GM12874 (cell line): ENCODE measurements around the gene AGPS.

ENCODE experiments used
- TF ChIP-seq, protein P1 (sequence below): IDR thresholded peaks from 2 replicates; pipeline ENCODE4 v1.5.1; 2011; ENCODE audit warnings: low read depth, mild to moderate bottlenecking, control low read depth, low read length, moderate library complexity; ENCODE audit not compliant: insufficient read depth

Gene AGPS

DNA sequence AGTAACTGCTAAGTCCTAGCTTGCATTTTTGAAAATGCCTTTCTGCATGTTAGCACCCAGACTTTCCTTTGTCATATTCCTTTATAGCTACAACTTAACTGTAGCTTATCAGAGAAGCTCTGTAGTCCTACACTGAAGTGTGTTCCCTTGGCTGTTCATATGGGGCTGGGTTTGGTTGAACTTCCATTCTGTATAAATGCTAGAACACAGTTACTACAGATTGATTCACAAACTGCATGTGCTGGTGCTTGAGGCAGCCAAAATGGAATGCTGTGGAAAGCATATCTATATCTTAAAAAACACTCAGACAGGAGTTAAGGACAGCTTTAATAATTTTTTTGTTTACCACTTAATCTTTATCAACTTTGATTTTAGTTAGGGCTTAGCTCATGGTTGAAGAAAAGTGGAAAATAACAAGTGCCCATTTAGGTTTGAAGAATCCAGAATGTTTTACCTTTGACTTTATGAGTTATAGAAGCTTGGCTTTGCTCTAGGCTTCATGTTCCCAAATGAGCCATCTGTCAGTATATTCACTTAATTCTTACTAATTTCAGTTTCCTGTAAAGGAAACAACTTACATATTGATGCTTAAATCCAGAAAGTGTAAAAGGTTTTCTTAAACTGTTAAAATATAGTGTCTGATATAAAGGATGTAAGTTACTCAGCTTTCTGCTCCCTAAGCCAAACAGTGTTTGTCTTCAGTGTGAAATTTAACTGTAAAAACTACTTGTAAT lies 148.9 kb downstream of the AGPS start:
- TF ChIP-seq, protein P1, sequence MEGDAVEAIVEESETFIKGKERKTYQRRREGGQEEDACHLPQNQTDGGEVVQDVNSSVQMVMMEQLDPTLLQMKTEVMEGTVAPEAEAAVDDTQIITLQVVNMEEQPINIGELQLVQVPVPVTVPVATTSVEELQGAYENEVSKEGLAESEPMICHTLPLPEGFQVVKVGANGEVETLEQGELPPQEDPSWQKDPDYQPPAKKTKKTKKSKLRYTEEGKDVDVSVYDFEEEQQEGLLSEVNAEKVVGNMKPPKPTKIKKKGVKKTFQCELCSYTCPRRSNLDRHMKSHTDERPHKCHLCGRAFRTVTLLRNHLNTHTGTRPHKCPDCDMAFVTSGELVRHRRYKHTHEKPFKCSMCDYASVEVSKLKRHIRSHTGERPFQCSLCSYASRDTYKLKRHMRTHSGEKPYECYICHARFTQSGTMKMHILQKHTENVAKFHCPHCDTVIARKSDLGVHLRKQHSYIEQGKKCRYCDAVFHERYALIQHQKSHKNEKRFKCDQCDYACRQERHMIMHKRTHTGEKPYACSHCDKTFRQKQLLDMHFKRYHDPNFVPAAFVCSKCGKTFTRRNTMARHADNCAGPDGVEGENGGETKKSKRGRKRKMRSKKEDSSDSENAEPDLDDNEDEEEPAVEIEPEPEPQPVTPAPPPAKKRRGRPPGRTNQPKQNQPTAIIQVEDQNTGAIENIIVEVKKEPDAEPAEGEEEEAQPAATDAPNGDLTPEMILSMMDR: no peak

DNA sequence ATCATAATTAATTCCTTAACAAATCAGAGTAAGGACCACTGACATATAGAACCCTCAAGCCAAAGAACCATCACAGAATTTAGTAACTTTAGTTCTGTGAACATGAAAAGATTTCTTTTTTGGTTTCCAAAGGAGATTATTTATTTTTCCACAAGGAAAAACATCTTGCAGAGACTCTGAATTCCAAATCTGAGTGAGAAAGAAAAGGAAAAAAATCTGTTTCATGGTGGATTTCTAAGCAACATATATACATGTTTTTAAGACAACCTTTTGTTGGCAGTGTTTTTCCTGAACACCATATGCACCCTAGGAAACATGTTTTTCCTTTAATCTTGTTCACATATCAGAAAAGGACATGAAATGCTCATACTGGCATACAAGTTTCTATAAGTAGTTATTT lies 149.8 kb downstream of the AGPS start:
- TF ChIP-seq, protein P1: no peak

DNA sequence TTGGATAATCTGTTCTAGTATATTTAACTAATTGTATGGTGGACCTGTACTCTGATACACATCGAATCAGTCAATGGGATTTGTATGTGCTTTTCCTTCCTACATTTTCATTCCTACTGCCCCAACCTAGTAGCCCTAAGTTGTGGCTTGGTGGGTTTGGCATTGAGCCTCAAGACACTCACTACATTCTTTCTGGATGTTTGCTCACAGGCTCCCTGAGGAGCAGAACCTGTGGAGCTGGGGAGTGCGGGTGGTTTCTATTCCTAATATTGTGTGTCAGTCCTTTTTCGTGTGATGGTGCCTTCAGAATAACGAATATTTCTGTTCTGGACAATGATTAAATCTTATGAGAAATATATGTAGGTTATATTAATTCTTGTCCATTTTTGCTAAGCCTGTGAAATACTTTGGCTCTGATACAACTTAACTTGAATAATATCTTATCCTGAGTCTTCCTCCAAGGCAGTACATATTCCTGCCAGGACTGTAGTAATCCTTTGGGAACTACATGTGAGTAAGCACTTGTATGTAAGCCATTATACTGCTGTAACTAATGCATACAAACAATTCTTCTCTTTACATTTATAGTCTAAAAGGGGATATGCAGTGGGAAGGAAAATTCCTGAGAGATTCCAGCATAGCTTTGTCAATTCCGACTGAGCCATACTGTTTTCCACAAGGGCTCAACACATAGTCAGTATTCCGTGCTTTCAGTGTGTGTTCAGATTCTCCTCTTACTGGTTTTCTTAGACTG lies 150.6 kb downstream of the AGPS start:
- TF ChIP-seq, protein P1: no peak

DNA sequence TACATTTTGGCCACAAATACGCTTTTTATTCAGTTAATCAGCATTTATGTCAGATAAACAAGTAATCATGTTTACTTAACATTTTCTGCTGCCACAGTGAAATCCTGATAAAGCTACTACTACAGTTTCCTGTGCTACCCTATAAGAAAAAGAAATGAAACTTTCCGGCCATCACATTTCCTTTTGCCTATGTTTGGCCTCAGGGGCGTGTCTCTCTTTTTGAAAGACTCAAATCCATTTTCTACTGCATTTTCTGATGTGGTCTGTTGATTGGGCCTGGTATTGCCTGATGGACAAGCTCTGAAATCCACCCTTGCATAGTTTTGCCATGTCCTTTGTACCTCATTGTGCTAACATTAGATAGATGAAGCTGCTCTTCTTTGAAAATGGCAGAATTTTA lies 152.6 kb downstream of the AGPS start:
- TF ChIP-seq, protein P1: no peak

DNA sequence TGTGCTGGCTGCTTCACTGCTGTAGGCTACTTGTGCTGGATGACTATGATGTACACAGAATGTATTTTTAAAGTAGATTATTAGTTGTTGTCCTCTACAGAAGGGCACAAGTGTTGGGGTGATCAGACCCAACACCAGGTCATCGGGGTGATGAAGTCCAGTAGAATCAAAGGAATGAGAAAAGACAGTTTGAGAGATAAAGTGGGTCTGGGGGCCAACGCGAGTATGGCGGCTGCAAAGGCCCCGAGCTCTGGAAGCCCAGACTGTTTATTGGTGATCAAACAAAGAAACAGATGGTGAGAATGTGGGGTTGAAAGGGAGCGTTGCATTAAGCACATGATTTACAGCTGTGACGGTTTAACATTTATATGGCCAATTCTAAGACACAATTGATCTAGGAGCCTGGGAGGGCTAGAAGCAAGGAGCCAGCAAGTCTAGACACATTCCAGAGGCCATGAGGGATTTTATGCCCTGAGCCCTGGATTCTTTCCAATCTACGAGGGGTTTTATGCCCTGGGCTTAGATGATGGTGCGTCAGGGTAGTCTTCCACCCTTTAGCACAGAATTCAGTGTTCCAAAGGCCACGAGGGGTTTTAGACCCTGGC lies 153.5 kb downstream of the AGPS start:
- TF ChIP-seq, protein P1: no peak

DNA sequence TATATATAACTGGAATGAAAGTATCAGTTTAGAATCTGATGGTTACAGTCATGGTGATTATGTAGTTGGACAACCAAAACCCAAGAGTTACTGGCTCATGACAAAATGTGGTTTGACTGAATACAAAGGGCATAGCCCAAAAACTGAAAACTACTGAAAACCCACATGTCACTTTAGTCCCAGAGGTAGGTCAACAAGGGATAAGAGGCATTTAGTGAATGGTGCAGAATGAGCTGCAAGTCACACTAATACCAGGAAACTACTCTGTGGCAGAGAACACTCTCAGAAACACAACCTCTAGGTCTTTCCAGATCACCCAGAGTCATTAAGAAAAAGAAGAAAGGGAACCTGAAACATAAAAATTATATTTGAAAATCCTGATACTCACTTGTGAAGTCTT lies 154.5 kb downstream of the AGPS start:
- TF ChIP-seq, protein P1: no peak

DNA sequence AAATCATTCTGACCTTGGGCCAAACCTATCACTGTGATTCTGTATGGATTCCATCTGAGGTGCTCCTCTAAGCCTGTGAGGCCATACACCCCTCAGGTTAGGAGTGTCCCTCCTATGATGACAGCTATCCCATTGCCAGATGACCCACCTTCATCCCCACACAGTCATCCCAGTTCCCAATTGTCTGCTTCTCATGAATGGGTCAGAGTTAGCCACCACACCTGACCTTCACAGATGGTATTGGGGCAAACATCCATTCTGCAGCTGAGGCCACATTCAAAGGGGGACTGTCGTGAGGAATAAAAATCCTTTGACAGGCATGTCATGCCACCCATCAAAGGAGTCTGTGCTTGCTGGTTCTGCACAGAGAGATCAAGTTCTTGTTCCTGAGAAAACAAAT lies 155.2 kb downstream of the AGPS start:
- TF ChIP-seq, protein P1: no peak
